Esophagus (tissue), 2 donors: Measurements from ENCODE around the gene ROBO3. TPM values are rescaled to one million over a fixed set of nuclear protein-coding genes. Genes with fewer than 3 reads are reported as not detected.
A peak's percentile ranks its signal among the peaks of the same experiment; 100 is the strongest.

ENCODE experiments used
- H3K27ac ChIP-seq, 2 donors: one replicate each; pipeline ENCODE4 v1.5.1; 2013; ENCODE audit warnings: low read depth in 2 of 2, mild to moderate bottlenecking in 2 of 2, inconsistent platforms in 1 of 2, low read length in 1 of 2, moderate library complexity in 1 of 2
- H3K27me3 ChIP-seq, 2 donors: one replicate each; pipeline ENCODE4 v1.6.1; 2013; ENCODE audit warnings: low read length in 2 of 2, control low read depth in 1 of 2, mild to moderate bottlenecking in 1 of 2; ENCODE audit not compliant: insufficient read depth in 2 of 2, control insufficient read depth in 1 of 2
- H3K36me3 ChIP-seq, 2 donors: one replicate each; pipeline ENCODE4 v1.6.1; 2013; ENCODE audit warnings: low read length in 1 of 2; ENCODE audit not compliant: control insufficient read depth in 2 of 2, insufficient read depth in 2 of 2
- H3K4me1 ChIP-seq, 2 donors: one replicate each; pipeline ENCODE4 v1.6.1; 2013; ENCODE audit warnings: low read length in 1 of 2; ENCODE audit not compliant: control insufficient read depth in 2 of 2, insufficient read depth in 2 of 2
- H3K4me3 ChIP-seq, 2 donors: one replicate each; pipeline ENCODE4 v1.5.1; 2013; ENCODE audit warnings: low read length in 2 of 2, mild to moderate bottlenecking in 2 of 2, low read depth in 1 of 2, moderate library complexity in 1 of 2
- H3K9me3 ChIP-seq, 2 donors: one replicate each; pipeline ENCODE4 v1.6.1; 2013; ENCODE audit warnings: mild to moderate bottlenecking in 2 of 2, low read depth in 1 of 2, low read length in 1 of 2, moderate library complexity in 1 of 2; ENCODE audit not compliant: control insufficient read depth in 2 of 2, insufficient read depth in 1 of 2
- WGBS, 2 donors: extraction: QIAGEN DNeasy Blood & Tissue Kit; methylation state at CpG; one replicate each; pipeline ENCODE4 v1.1.7; 2013; 5-methylcytosine and 5-hydroxymethylcytosine counted together
- polyA plus RNA-seq, 2 donors: library from polyadenylated mRNA; stranded (reverse); fragments of 200-250 nt; gene quantifications; one replicate each; pipeline ENCODE4 v1.2.3, GENCODE V29; 2013
- donor health status: healthy with polysubstance abuse.
- donor health status: Bipolar disorder and iron deficiency.

Gene ROBO3
- polyA plus RNA-seq, 2 donors, result 8.6 to 20.6 TPM

- H3K36me3 ChIP-seq, result no peaks in the 10 kb centered on the region
- peaks cover 0 to 11% of the 10 kb centered on the region in 2 donors for H3K4me1 ChIP-seq
- no peaks in the 10 kb centered on the region for H3K9me3 ChIP-seq
- H3K27ac ChIP-seq, result no peak overlapping the region
- H3K27me3 ChIP-seq, result no peaks in the 10 kb centered on the region
- 93 to 94% methylated on average over 11 of the region's 11 CpGs for WGBS, 2 donors
- no peak overlapping the region for H3K4me3 ChIP-seq
Observed at GRCh38 chr11:124878759-124879492, 13.7 kb downstream of the ROBO3 start.

DNA sequence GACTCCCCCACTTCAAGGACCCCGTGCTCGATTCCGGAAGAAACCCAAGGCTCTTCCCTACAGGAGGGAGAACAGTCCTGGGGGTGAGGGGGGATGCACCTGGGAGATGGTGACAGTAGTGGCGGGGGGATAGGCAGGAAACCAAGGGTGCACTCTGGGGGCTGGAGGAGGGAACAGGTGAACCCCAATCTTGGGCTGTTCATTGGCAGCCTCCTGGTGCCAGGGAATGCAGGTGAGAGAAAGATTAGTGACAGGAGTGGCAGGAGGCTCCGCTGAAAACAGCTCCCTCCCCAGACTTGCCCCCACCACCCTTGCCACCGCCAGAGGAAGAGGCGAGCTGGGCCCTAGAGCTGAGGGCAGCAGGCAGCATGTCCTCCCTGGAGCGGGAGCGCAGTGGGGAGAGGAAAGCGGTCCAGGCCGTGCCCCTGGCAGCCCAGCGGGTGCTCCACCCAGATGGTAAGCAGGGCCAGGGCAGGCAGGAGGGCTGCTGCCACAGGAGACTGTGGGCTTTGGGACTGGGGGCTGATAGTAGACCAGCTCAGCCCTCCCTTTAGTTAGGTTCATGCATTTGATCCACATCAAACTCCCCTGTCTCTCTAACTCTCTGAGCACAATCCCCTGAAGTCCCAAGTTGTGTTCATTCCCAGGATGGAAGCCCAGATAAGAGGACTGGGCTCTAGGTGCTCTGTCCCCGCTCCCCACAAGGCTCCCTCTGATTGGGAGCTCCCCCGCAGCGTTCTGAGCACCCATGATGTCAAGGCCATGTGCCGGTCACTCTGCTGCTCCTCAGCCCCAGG is 14.5 kb downstream of the ROBO3 start:
- Histone ChIP-seq H3K4me3 (no peak overlapping the region), H3K36me3 (no peaks in the 10 kb centered on the region), H3K4me1 (peaks cover 0 to 11% of the 10 kb centered on the region in 2 donors), H3K27ac (no peak overlapping the region), H3K27me3 (no peaks in the 10 kb centered on the region), H3K9me3 (no peaks in the 10 kb centered on the region)
- 86 to 87% methylated on average over 16 of the region's 16 CpGs for WGBS, 2 donors

GRCh38 chr11:124880290-124880611 is 15.0 kb downstream of the ROBO3 start:
- Histone ChIP-seq H3K4me3 (no peak overlapping the region), H3K4me1 (peaks cover 0 to 11% of the 10 kb centered on the region in 2 donors), H3K27ac (no peak overlapping the region), H3K9me3 (no peaks in the 10 kb centered on the region), H3K27me3 (no peaks in the 10 kb centered on the region), H3K36me3 (no peaks in the 10 kb centered on the region)
- 64 to 72% methylated on average over 10 of the region's 10 CpGs for WGBS, 2 donors

DNA sequence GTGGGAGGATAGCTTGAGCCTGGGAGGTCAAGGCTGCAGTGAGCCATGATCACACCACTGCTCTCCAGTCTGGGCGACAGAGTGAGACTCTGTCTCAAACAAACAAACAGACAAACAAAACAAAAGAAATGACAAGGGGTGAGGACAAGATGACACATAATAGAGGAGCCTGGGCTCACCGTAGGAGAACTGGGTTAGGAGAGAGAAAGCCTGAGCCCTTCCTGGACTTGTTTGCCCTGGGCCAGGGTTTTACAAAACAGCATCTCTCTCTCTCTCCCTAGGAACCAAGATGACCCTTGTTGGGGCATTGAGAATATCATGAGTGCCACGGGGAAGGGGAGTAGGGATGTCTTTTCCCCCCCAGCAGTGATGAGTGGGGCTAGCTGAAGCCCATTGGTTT is 15.7 kb downstream of the ROBO3 start:
- WGBS, 2 donors, result 72 to 75% methylated on average over 3 of the region's 3 CpGs
- H3K9me3 ChIP-seq, result no peaks in the 10 kb centered on the region
- H3K4me1 ChIP-seq, result peaks cover 0 to 9% of the 10 kb centered on the region in 2 donors
- H3K27me3 ChIP-seq, result no peaks in the 10 kb centered on the region
- no peaks in the 10 kb centered on the region for H3K36me3 ChIP-seq
- H3K27ac ChIP-seq, result no peak overlapping the region
- no peak overlapping the region for H3K4me3 ChIP-seq

DNA sequence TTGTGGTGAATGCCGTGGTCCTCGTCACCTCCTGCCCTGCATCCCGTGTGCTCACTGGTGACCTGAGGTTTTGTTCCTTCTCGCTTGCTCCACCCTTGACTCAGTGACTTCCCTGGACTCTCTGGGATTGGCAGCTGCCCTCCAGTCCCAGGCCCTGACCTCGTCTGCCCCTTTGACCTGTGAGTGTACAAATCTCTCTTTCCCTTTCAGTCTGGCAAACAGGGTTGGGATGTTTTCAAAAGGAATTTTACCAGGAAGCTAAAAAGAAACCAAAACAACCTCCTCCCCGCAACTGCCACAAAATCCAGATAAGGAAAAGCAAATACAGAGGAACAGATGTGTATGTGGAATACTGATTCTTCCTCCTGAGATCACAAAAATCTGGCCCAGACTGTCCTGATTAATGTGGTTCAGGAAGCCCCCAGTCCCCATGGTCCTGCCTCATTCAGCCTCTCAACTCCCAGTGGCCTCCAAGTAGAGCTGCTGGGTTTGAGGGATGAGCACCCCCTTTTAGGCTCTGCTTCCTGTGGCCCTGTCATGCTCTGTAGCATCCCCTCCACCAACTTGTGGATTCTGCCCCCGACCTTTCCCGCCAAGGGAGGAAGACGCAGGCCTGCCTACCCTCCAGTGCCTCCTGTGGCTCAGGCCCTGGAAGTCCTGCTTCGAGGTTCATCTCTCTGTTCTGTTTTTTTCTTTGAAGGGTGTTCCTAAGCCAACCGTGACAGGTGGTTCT is 17.3 kb downstream of the ROBO3 start:
- WGBS, 2 donors, result 57 to 62% methylated on average over 11 of the region's 11 CpGs

GRCh38 chr11:124884340-124884739 is 19.1 kb downstream of the ROBO3 start:
- no peaks in the 10 kb centered on the region for H3K9me3 ChIP-seq
- no peaks in the 10 kb centered on the region for H3K36me3 ChIP-seq
- no peak overlapping the region for H3K4me3 ChIP-seq
- no peak overlapping the region for H3K27ac ChIP-seq
- peaks cover 0 to 4% of the 10 kb centered on the region in 2 donors for H3K4me1 ChIP-seq
- H3K27me3 ChIP-seq, result no peaks in the 10 kb centered on the region
- 89 to 95% methylated on average over 1 of the region's 1 CpG for WGBS, 2 donors

More for the DNA sequence above, 17.3 kb downstream of the ROBO3 start:
- H3K27ac ChIP-seq, result peak overlapping the region in 1 of 2 donors; percentile 24
- no peak overlapping the region for H3K4me3 ChIP-seq
- no peaks in the 10 kb centered on the region for H3K9me3 ChIP-seq
- peaks cover 0 to 4% of the 10 kb centered on the region in 2 donors for H3K4me1 ChIP-seq
- no peaks in the 10 kb centered on the region for H3K36me3 ChIP-seq
- no peaks in the 10 kb centered on the region for H3K27me3 ChIP-seq

DNA sequence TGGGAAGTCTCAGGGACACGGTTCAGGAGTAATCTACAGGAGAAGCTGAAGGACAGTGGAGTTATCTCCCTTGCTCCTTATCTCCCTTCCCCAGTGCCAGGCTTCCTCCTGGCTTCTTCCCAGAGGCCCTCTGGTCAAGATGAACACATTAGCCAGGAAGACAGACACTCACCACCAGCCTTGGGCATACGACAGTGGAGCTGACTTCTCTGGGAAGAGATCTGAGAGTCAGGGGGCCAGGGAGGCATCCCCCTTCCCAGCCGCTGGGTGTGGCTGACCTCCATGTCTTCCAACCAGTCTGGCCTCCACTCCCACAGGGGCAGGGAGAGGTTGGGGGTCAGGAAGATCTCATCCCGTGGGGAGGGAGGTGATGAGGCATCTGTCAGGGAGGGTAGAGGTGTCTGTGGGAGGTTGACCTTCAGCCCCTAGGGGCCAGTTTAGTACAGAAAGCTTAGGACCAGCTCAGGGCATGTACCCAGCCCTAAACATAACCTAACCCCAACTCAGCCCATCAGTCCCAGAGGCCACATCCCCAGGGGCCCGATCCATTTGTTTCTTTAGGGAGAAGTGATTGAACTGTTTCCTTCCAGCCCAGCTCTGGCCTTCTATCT is 19.7 kb downstream of the ROBO3 start:
- H3K36me3 ChIP-seq, result no peaks in the 10 kb centered on the region
- no peak overlapping the region for H3K4me3 ChIP-seq
- peaks cover 0 to 4% of the 10 kb centered on the region in 2 donors for H3K4me1 ChIP-seq
- 70 to 71% methylated on average over 5 of the region's 5 CpGs for WGBS, 2 donors
- no peaks in the 10 kb centered on the region for H3K27me3 ChIP-seq
- no peaks in the 10 kb centered on the region for H3K9me3 ChIP-seq
- no peak overlapping the region for H3K27ac ChIP-seq

- no peaks in the 10 kb centered on the region for H3K4me1 ChIP-seq
- no peaks in the 10 kb centered on the region for H3K36me3 ChIP-seq
- 85 to 89% methylated on average over 11 of the region's 11 CpGs for WGBS, 2 donors
- no peaks in the 10 kb centered on the region for H3K9me3 ChIP-seq
- H3K4me3 ChIP-seq, result no peak overlapping the region
- no peaks in the 10 kb centered on the region for H3K27me3 ChIP-seq
- H3K27ac ChIP-seq, result no peak overlapping the region
Observed at GRCh38 chr11:124886476-124886875, 21.2 kb downstream of the ROBO3 start.

DNA sequence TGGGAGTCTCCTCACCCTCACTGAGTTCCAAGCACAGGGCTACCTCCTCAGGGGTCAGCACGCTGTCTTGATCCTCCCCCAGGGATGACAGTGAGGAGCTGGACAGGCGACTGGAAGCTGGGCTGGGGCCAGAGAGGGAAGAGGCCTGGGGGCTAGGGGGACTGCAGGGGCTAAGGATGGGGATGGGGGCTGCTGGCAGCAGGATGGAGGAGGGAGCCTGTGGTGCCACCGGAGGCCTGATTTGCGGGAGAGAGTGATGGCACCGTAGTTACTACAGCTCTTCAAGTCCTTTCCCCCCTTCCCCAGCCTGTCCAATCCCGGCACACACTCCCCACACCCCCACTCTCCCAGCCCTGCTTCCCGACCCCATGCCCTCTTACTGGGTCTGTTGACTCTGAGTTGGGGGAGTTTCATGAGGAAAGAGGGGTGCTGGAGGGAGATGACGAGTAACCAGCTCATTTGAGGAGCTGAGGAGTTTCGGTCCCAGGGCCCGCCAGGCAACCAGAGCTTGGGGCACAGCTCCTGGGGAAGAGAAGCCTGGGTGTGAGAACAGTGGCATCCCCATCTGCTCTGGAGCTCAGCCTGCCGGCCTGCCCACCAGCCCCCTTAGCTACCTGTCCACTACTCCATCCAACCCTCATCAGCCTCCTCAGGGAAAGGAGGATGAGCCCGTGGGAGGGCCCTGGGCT is 21.9 kb downstream of the ROBO3 start:
- H3K4me1 ChIP-seq, result no peaks in the 10 kb centered on the region
- no peaks in the 10 kb centered on the region for H3K36me3 ChIP-seq
- H3K4me3 ChIP-seq, result no peak overlapping the region
- no peaks in the 10 kb centered on the region for H3K27me3 ChIP-seq
- no peaks in the 10 kb centered on the region for H3K9me3 ChIP-seq
- WGBS, 2 donors, result 83 to 84% methylated on average over 10 to 12 of the region's 12 CpGs
- no peak overlapping the region for H3K27ac ChIP-seq
